Activated effector memory CD4-positive, alpha-beta T cell treated with Interleukin-2 at 50 U/mL for 16 hours (primary cell): Measurements from ENCODE around the gene AUH.

Experiments
- DNase-seq: peaks from one replicate; pipeline ENCODE4 v3.0.0-alpha.2; 2020

Gene AUH

GRCh38 chr9:91182429-91183225 lies 179.1 kb downstream of the AUH start:
- no peak for DNase-seq

- no peak for DNase-seq
These were observed 180.2 kb downstream of the AUH start for GRCh38 chr9:91181541-91181940.

GRCh38 chr9:91180930-91181268 lies 180.8 kb downstream of the AUH start:
- no peak for DNase-seq

GRCh38 chr9:91180240-91180929 lies 181.3 kb downstream of the AUH start:
- no peak for DNase-seq

- DNase-seq: no peak
These were observed 182.2 kb downstream of the AUH start for GRCh38 chr9:91179237-91180138.

GRCh38 chr9:91178281-91179236 lies 183.2 kb downstream of the AUH start:
- no peak for DNase-seq

- DNase-seq: no peak
These were observed 183.9 kb downstream of the AUH start for GRCh38 chr9:91177661-91178280.

GRCh38 chr9:91177081-91177480 lies 184.6 kb downstream of the AUH start:
- DNase-seq: no peak

- no peak for DNase-seq
These were observed 185.3 kb downstream of the AUH start for GRCh38 chr9:91176426-91176825.

- no peak for DNase-seq
These were observed 186.9 kb downstream of the AUH start for GRCh38 chr9:91174772-91175171.

- DNase-seq: no peak
These were observed 189.4 kb downstream of the AUH start for GRCh38 chr9:91172329-91172728.

- no peak for DNase-seq
These were observed 190.8 kb downstream of the AUH start for GRCh38 chr9:91170951-91171350.

GRCh38 chr9:91166796-91167366 lies 194.8 kb downstream of the AUH start:
- no peak for DNase-seq

GRCh38 chr9:91164724-91165520 lies 196.8 kb downstream of the AUH start:
- DNase-seq: peak; percentile 55
